Endothelial cell of umbilical vein (primary cell): ENCODE results near the gene LOXL4. TPM values are rescaled to one million over a fixed set of nuclear protein-coding genes. Genes with fewer than 3 reads are reported as not detected.

ENCODE experiments used
- BruUV-seq: library from RNA; stranded (reverse); fragments of 400-500 nt; replicated peaks from 2 replicates; lab custom pipeline; 2021; lab: Mats Ljungman, UMichigan
- CTCF ChIA-PET: fragments of 300-600, 350-600 bp; sonication (Branson Sonifier 250); formaldehyde crosslinking; loops from one replicate; lab custom pipeline; 2021; ENCODE audit warnings: antibody characterized with exemption, inconsistent platforms; lab: Charles Lee
- POLR2A ChIA-PET: fragments of 300-600, 350-600 bp; sonication (Branson Sonifier 250); formaldehyde crosslinking; loops from one replicate; lab custom pipeline; 2021; ENCODE audit warnings: antibody characterized with exemption, inconsistent platforms; lab: Charles Lee
- DNase-seq: peaks from one replicate; pipeline ENCODE4 v3.0.0-alpha.2; 2011; ENCODE audit warnings: low read depth, low spot score
- FAIRE-seq: peaks from 2 replicates; lab custom pipeline; 2011; peaks lifted over from hg19 to GRCh38; lab: Jason Lieb, UNC
- H2AFZ ChIP-seq: 2 replicates; pipeline ENCODE4 v1.6.0; 2012; ENCODE audit warnings: low read depth, low read length, control low read depth, inconsistent platforms
- H3K27ac ChIP-seq: 2 replicates; pipeline ENCODE4 v1.5.1; 2011; ENCODE audit warnings: low read depth, mild to moderate bottlenecking, control low read depth, low read length, moderate library complexity; ENCODE audit not compliant: insufficient read depth
- H3K27me3 ChIP-seq, 2 experiments: 2 replicates each; pipeline versions ENCODE4 v1.6.0 to v1.6.1; 2011; ENCODE audit warnings: low read length in 2 of 2, mixed read lengths in 1 of 2; ENCODE audit not compliant: control insufficient read depth in 2 of 2, insufficient read depth in 2 of 2
- H3K36me3 ChIP-seq, 2 experiments: 2 replicates in 1 of 2; 3 replicates in 1 of 2; pipeline ENCODE4 v1.5.1; 2011; ENCODE audit warnings: low read length in 2 of 2, mild to moderate bottlenecking in 1 of 2, moderate library complexity in 1 of 2; ENCODE audit not compliant: control insufficient read depth in 2 of 2, insufficient read depth in 2 of 2; ENCODE audit errors: extremely low read depth in 1 of 2
- H3K4me1 ChIP-seq: 3 replicates; pipeline ENCODE4 v1.5.1; 2011; ENCODE audit warnings: mild to moderate bottlenecking, low read length; ENCODE audit not compliant: control insufficient read depth, insufficient read depth; ENCODE audit errors: extremely low read depth
- H3K4me2 ChIP-seq: 2 replicates; pipeline ENCODE4 v1.6.1; 2011; ENCODE audit warnings: low read length, control low read depth, mixed read lengths; ENCODE audit not compliant: insufficient read depth
- H3K4me3 ChIP-seq, 3 experiments: fragments of 200-600 bp in 1 of 3; sonication (generic), shearing (Covaris generic) in 1 of 3; replicated peaks in 1 of 3; 2 replicates each; pipeline ENCODE4 v1.5.1; 2011 to 2016; ENCODE audit warnings: control low read depth in 3 of 3, low read length in 3 of 3, mild to moderate bottlenecking in 2 of 3, inconsistent platforms in 1 of 3, low read depth in 1 of 3, moderate library complexity in 1 of 3; ENCODE audit not compliant: insufficient read depth in 1 of 3
- H3K79me2 ChIP-seq: 2 replicates; pipeline ENCODE4 v1.6.0; 2012; ENCODE audit warnings: low read length, inconsistent platforms; ENCODE audit not compliant: control insufficient read depth, insufficient read depth
- H3K9ac ChIP-seq: replicated peaks from 2 replicates; pipeline ENCODE3; 2011; ENCODE audit warnings: low read length, control low read depth; ENCODE audit not compliant: insufficient read depth; ENCODE audit errors: extremely low read depth
- H3K9me1 ChIP-seq: replicated peaks from 3 replicates; pipeline ENCODE4 v1.6.0; 2011; ENCODE audit warnings: mild to moderate bottlenecking, low read length; ENCODE audit not compliant: control insufficient read depth, insufficient read depth; ENCODE audit errors: extremely low read depth
- H3K9me3 ChIP-seq: replicated peaks from 2 replicates; pipeline ENCODE4 v1.5.1; 2012; ENCODE audit warnings: low read length, inconsistent platforms; ENCODE audit not compliant: control insufficient read depth, insufficient read depth
- H4K20me1 ChIP-seq: replicated peaks from 2 replicates; pipeline ENCODE3; 2011; ENCODE audit warnings: mild to moderate bottlenecking, low read length; ENCODE audit not compliant: control insufficient read depth, insufficient read depth; ENCODE audit errors: extremely low read depth
- EZH2 ChIP-seq: IDR thresholded peaks from 2 replicates; pipeline ENCODE4 v1.6.1; 2012; ENCODE audit warnings: borderline replicate concordance, low read depth, mild to moderate bottlenecking, moderate library complexity, low read length, inconsistent platforms; ENCODE audit not compliant: severe bottlenecking
- FOS ChIP-seq: IDR thresholded peaks from 2 replicates; pipeline ENCODE4 v1.6.1; 2011; ENCODE audit warnings: mild to moderate bottlenecking, low read length, moderate library complexity, borderline replicate concordance; ENCODE audit not compliant: insufficient read depth
- GATA2 ChIP-seq: IDR thresholded peaks from 2 replicates; pipeline ENCODE4 v1.7.0; 2011; ENCODE audit warnings: low read depth, mild to moderate bottlenecking, moderate library complexity, mixed read lengths, low read length; ENCODE audit not compliant: insufficient read length, insufficient read depth
- JUN ChIP-seq: IDR thresholded peaks from 2 replicates; pipeline ENCODE4 v1.6.1; 2011; ENCODE audit warnings: borderline replicate concordance, low read depth; ENCODE audit not compliant: insufficient read length, insufficient read depth
- MYC ChIP-seq: IDR thresholded peaks from one replicate; pipeline ENCODE4 v1.6.1; 2011; ENCODE audit warnings: mild to moderate bottlenecking, low read depth, low read length
- POLR2A ChIP-seq: IDR thresholded peaks from 2 replicates; pipeline ENCODE4 v1.6.1; 2012; ENCODE audit warnings: low read depth, mild to moderate bottlenecking, control low read depth, low read length
- POLR2AphosphoS5 ChIP-seq: IDR thresholded peaks from 2 replicates; pipeline ENCODE4 v1.6.1; 2012; ENCODE audit warnings: low read depth, mild to moderate bottlenecking, control low read depth, low read length, moderate library complexity; ENCODE audit not compliant: insufficient read depth
- dilution Hi-C: fragments of 300-500 bp; cut with MboI; formaldehyde crosslinking; loops from one replicate; pipeline ENCODE4 v1.15.0; 2019; ENCODE audit warnings: low sequenced_read_pairs; ENCODE audit not compliant: extremely low pct_ligation_motif_present
- intact Hi-C: fragments of 100-400 bp; cut with micrococcal nuclease; formaldehyde crosslinking; loops from one replicate; pipeline ENCODE4 v1.10.0; 2022
- polyA plus RNA-seq, 4 experiments: library from polyadenylated mRNA; depleted of rRNA in 3 of 4; stranded (reverse) in 3 of 4; unstranded in 1 of 4; fragments of >200 nt; gene quantifications; 2 replicates each; pipeline versions ENCODE4 v1.2.1 to v1.2.3, GENCODE V29; 2011 to 2012; ENCODE audit warnings: missing spikeins in 1 of 4
- total RNA-seq: library from RNA; stranded (reverse); gene quantifications from 2 replicates; pipeline ENCODE4 v1.2.3, GENCODE V29; 2021
- TF ChIP-seq, protein P1 (sequence below), 2 donors: IDR thresholded peaks; 1 replicate in 1 of 2; 2 replicates in 1 of 2; pipeline ENCODE4 v1.5.1; 2011; ENCODE audit warnings: low read length in 2 of 2, mild to moderate bottlenecking in 2 of 2, moderate library complexity in 2 of 2, control low read depth in 1 of 2, inconsistent platforms in 1 of 2, low read depth in 1 of 2; ENCODE audit not compliant: insufficient read depth in 1 of 2; ENCODE audit errors: extremely low read depth in 1 of 2
- TF ChIP-seq, protein P2 (sequence below): IDR thresholded peaks from 2 replicates; pipeline ENCODE4 v1.6.1; 2011; ENCODE audit not compliant: insufficient read depth, insufficient read length

The LOXL4 gene
- total and polyA plus RNA-seq, 2 donors (not counting 3 experiments of a cell fraction or from before 2014, with no cell fraction given), result 1.4 to 1.9 TPM

DNA sequence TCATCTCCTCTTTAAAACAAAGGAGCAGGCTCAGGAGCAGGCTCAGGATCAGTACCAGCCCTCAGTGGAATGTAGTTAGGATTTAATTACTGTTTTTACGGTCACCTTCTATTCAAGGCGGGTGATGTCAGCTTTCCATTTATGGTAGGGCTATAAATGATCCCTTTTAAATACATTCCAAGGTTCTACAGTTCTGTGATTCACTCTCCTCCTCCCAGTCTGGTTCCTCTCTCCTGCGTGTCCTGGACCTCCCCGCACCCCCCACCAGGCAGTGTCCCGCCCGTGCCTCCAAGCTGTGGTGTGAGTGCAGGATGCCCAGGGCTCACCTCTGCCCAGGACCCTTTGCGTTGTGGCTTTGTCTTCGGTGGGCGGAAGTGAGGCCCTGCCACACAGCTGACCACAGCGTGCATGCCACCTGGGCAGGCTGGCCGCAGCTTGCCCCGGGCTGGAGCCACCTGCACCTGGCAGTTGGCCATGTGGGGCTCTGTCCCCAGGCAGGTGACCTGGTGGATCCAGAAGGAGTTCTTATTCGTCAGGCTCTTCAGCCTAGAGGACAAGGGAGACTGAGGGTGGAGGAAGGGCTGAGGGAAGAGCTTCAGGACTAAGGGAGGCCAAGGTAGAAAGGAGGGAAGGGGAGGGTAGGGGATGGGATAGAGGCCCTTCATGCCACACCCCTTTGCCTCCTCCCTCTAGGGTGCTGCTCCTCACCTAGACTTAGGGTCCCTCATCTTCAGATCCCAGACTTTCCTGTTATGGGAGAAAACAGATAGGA is 9.1 kb downstream of the LOXL4 start:
- TF ChIP-seq FOS (no peak), GATA2 (no peak), EZH2 (no peak), MYC (no peak), POLR2AphosphoS5 (no peak), JUN (no peak), POLR2A (no peak)
- TF ChIP-seq, protein P1, sequence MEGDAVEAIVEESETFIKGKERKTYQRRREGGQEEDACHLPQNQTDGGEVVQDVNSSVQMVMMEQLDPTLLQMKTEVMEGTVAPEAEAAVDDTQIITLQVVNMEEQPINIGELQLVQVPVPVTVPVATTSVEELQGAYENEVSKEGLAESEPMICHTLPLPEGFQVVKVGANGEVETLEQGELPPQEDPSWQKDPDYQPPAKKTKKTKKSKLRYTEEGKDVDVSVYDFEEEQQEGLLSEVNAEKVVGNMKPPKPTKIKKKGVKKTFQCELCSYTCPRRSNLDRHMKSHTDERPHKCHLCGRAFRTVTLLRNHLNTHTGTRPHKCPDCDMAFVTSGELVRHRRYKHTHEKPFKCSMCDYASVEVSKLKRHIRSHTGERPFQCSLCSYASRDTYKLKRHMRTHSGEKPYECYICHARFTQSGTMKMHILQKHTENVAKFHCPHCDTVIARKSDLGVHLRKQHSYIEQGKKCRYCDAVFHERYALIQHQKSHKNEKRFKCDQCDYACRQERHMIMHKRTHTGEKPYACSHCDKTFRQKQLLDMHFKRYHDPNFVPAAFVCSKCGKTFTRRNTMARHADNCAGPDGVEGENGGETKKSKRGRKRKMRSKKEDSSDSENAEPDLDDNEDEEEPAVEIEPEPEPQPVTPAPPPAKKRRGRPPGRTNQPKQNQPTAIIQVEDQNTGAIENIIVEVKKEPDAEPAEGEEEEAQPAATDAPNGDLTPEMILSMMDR (IDR thresholded peaks at IDR 0.05; ENCODE audit: extremely low read depth in 1 of 2, insufficient read depth in 1 of 2, low read depth in 1 of 2, low read length in 2 of 2), result no peak
- TF ChIP-seq, protein P2, sequence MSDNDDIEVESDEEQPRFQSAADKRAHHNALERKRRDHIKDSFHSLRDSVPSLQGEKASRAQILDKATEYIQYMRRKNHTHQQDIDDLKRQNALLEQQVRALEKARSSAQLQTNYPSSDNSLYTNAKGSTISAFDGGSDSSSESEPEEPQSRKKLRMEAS, result no peak
- Histone ChIP-seq H3K4me3 (no peak overlapping the region), H4K20me1 (no peaks in the 10 kb centered on the region), H3K9me1 (no peaks in the 10 kb centered on the region), H3K27me3 (no peaks in the 10 kb centered on the region), H3K9me3 (no peaks in the 10 kb centered on the region), H3K4me1 (no peaks in the 10 kb centered on the region), H3K9ac (no peak overlapping the region), H3K4me2 (no peak overlapping the region), H3K79me2 (no peaks in the 10 kb centered on the region), H3K27ac (no peak overlapping the region), H3K36me3 (no peaks in the 10 kb centered on the region), H2AFZ (no peak overlapping the region)
- no TSS peak for BruUV-seq
- ChIA-PET POLR2A (no interaction called here), CTCF (interaction anchor here (0.8 kb wide), 1 partner anchor 88 kb away, joined by 3 read pairs; no protein-coding TSS in a partner anchor)
- dilution Hi-C loops, result no loop called here
- FAIRE-seq (no peak), DNase-seq (no peak)
- intact Hi-C loops, result no loop called here
